ENCODE measurements around the gene RCC2. TPM values are rescaled to one million over a fixed set of nuclear protein-coding genes. Genes with fewer than 3 reads are reported as not detected.

RCC2 gene
- total RNA-seq, 1 donor from 2014 or later = 159 TPM

DNA sequence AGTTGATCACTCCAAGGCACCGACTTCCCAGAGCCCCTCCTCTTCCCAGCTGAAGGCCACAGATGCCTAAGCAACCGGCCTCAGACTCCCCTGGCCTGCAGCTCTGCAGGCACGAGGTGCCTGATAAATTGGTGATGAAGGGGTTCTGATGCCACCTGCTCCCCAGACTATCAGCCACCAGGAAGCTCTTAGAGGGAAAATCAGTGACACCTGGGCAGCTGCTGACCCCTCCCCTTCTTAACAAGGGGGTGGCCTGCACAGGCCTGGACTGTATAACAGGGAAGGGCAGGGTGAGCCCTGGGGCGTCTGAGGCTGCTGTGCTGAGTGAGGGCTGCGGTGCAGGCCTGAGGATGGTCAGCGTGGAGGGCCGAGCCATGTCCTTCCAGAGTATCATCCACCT is 67.6 kb downstream of the RCC2 start, which contains the start of gene PADI6:
TSS of gene PADI6 (plus strand) at position 301 of the 400 bp plus-strand sequence. CDS start at position 351, 50 bp downstream.
- DNase-seq (ENCODE audit: low spot score in 2 of 2, unreplicated experiment in 2 of 2) = no peak
- TF ChIP-seq, protein P1, sequence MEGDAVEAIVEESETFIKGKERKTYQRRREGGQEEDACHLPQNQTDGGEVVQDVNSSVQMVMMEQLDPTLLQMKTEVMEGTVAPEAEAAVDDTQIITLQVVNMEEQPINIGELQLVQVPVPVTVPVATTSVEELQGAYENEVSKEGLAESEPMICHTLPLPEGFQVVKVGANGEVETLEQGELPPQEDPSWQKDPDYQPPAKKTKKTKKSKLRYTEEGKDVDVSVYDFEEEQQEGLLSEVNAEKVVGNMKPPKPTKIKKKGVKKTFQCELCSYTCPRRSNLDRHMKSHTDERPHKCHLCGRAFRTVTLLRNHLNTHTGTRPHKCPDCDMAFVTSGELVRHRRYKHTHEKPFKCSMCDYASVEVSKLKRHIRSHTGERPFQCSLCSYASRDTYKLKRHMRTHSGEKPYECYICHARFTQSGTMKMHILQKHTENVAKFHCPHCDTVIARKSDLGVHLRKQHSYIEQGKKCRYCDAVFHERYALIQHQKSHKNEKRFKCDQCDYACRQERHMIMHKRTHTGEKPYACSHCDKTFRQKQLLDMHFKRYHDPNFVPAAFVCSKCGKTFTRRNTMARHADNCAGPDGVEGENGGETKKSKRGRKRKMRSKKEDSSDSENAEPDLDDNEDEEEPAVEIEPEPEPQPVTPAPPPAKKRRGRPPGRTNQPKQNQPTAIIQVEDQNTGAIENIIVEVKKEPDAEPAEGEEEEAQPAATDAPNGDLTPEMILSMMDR (IDR thresholded peaks at IDR 0.05; ENCODE audit: unreplicated experiment) = no peak
- Mint-ChIP-seq H3K4me3 (no peak within 1 kb of the TSS), H3K27me3 (ENCODE audit: low read depth) (peaks cover 6% of the 10 kb centered on the region), H3K9me3 (no peaks in the 10 kb centered on the region), H3K36me3 (no peaks in the 10 kb centered on the region), H3K27ac (no peak within 1 kb of the TSS), H3K4me1 (peaks cover 7% of the 10 kb centered on the region)

DNA sequence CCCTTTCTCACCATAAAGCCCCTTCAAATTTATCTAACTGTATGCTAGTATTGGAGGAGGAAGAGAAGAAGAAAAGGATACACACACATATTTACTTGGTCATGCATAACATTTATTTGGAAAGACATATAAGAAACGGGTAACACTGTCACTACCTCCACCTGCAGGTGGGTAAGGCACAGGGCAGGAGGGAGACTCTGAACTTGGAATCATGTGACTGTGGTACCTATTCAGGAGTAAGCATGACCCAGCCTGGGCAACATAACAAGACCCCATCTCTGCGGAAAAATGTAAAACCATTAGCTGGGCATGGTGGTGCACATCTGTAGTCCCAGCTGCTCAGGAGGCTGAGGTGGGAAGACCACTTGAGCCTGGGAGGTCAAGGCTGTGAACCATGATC is 68.9 kb downstream of the RCC2 start:
- peaks cover 10% of the 10 kb centered on the region for H3K27me3 Mint-ChIP-seq (ENCODE audit: low read depth)
- no peak overlapping the region for H3K27ac Mint-ChIP-seq
- H3K4me3 Mint-ChIP-seq = no peak overlapping the region
- TF ChIP-seq, protein P1 (IDR thresholded peaks at IDR 0.05; ENCODE audit: unreplicated experiment) = no peak
- DNase-seq (ENCODE audit: low spot score in 2 of 2, unreplicated experiment in 2 of 2) = no peak
- no peaks in the 10 kb centered on the region for H3K36me3 Mint-ChIP-seq
- peaks cover 7% of the 10 kb centered on the region for H3K4me1 Mint-ChIP-seq
- no peaks in the 10 kb centered on the region for H3K9me3 Mint-ChIP-seq

DNA sequence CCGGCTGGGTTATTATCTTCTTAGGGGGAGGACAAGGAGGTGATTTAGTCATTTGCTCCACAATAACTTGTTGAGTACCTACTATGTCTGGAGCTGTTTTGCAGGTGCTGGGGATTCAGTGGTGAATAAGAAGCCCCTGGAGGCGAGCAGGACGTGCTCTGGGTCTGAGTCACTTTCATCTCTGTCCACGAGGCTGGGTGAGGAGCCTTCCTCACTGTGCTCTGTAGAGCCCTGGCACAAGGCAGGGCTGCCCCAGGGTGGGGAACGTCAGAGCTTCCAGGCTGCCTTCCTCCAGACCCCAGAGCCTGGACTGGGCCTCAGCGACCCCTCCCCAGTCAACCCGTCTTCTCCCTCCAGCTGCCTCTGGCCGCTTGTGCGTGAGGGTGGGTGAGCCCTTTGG is 70.0 kb downstream of the RCC2 start:
- no peak for DNase-seq (ENCODE audit: low spot score in 2 of 2, unreplicated experiment in 2 of 2)
- H3K4me3 Mint-ChIP-seq = no peak overlapping the region
- TF ChIP-seq, protein P1 (IDR thresholded peaks at IDR 0.05; ENCODE audit: unreplicated experiment) = no peak
- H3K27ac Mint-ChIP-seq = no peak overlapping the region
- H3K27me3 Mint-ChIP-seq (ENCODE audit: low read depth) = peaks cover 10% of the 10 kb centered on the region
- no peaks in the 10 kb centered on the region for H3K9me3 Mint-ChIP-seq
- peaks cover 7% of the 10 kb centered on the region for H3K4me1 Mint-ChIP-seq
- H3K36me3 Mint-ChIP-seq = no peaks in the 10 kb centered on the region

DNA sequence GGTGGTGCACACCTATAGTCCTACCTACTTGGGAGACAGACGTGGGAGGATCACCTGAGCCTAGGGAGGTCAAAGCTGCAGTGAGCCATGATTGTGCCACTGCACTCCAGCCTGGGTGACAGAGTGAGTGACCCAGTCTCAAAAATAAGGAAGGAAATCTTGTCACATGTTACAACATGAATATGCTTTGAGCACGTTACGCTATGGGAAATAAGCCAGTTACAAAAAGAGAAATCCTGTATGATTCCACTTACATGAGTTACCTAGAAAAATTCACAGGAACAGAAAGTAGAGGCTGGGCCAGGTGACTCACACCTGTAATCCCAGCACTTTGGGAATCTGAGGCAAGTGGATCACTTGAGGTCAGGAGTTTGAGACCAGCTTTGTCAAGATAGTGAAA is 74.2 kb downstream of the RCC2 start:
- no peaks in the 10 kb centered on the region for H3K36me3 Mint-ChIP-seq
- H3K4me3 Mint-ChIP-seq = no peak overlapping the region
- peaks cover 7% of the 10 kb centered on the region for H3K4me1 Mint-ChIP-seq
- H3K27me3 Mint-ChIP-seq (ENCODE audit: low read depth) = peaks cover 10% of the 10 kb centered on the region
- no peaks in the 10 kb centered on the region for H3K9me3 Mint-ChIP-seq
- TF ChIP-seq, protein P1 (IDR thresholded peaks at IDR 0.05; ENCODE audit: unreplicated experiment) = no peak
- no peak overlapping the region for H3K27ac Mint-ChIP-seq
- DNase-seq (ENCODE audit: low spot score in 2 of 2, unreplicated experiment in 2 of 2) = no peak

DNA sequence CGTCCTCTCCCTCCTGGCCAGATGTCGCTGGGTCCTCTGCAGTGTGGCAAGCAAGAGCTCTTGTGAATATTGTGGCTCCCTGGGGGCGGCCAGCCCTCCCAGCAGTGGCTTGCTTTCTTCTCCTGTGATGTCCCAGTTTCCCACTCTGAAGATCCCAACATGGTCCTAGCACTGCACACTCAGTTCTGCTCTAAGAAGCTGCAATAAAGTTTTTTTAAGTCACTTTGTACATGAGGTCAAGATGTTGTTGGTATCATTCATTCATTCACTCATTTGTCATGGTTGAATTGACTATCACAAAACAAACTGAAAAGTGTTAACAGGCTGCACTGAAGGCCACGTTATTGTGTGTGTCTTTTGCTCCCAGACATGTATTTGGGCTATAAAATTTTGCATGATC is 75.7 kb downstream of the RCC2 start:
- TF ChIP-seq, protein P1 (IDR thresholded peaks at IDR 0.05; ENCODE audit: unreplicated experiment) = no peak
- H3K27ac Mint-ChIP-seq = no peak overlapping the region
- no peak for DNase-seq (ENCODE audit: low spot score in 2 of 2, unreplicated experiment in 2 of 2)
- H3K4me1 Mint-ChIP-seq = peaks cover 3% of the 10 kb centered on the region
- no peaks in the 10 kb centered on the region for H3K9me3 Mint-ChIP-seq
- H3K4me3 Mint-ChIP-seq = no peak overlapping the region
- no peaks in the 10 kb centered on the region for H3K36me3 Mint-ChIP-seq
- peaks cover 4% of the 10 kb centered on the region for H3K27me3 Mint-ChIP-seq (ENCODE audit: low read depth)

DNA sequence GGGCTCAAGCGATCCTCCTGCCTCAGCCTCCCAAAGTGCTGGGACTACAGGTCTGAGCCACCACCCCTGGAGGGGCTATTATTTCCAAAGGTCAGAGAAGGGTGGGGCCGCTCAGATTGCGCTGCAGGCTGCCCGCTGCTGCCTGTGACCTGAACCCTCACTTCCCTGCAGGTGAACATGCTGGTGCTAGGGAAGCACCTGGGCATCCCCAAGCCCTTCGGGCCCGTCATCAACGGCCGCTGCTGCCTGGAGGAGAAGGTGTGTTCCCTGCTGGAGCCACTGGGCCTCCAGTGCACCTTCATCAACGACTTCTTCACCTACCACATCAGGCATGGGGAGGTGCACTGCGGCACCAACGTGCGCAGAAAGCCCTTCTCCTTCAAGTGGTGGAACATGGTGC is 76.1 kb downstream of the RCC2 start:
- TF ChIP-seq, protein P1 (IDR thresholded peaks at IDR 0.05; ENCODE audit: unreplicated experiment) = no peak
- no peak overlapping the region for H3K4me3 Mint-ChIP-seq
- H3K36me3 Mint-ChIP-seq = no peaks in the 10 kb centered on the region
- no peak overlapping the region for H3K27ac Mint-ChIP-seq
- no peaks in the 10 kb centered on the region for H3K4me1 Mint-ChIP-seq
- H3K27me3 Mint-ChIP-seq (ENCODE audit: low read depth) = peaks cover 4% of the 10 kb centered on the region
- H3K9me3 Mint-ChIP-seq = no peaks in the 10 kb centered on the region
- no peak for DNase-seq (ENCODE audit: low spot score in 2 of 2, unreplicated experiment in 2 of 2)
